CD4-positive, CD25-positive, alpha-beta regulatory T cell (primary cell): ENCODE measurements around the gene NDP. TPM values are rescaled to one million over a fixed set of nuclear protein-coding genes. Genes with fewer than 3 reads are reported as not detected.

Experiments used
- ATAC-seq, 2 donors: fragments of 150-1000 bp; cut with Tn5 transposase; one replicate each; pipeline ENCODE4 v1.10.0; 2021; ENCODE audit warnings: low read depth in 2 of 2, moderate number of reproducible peaks in 2 of 2, moderate library complexity in 1 of 2
- DNase-seq, 3 donors: peaks; one replicate each; pipeline versions ENCODE4 v3.0.0 to v3.0.0-alpha.2; 2012 to 2022; ENCODE audit warnings: mixed read lengths in 1 of 3
- H3K27ac ChIP-seq: one replicate; pipeline ENCODE4 v1.7.0; 2013; ENCODE audit warnings: mild to moderate bottlenecking, low read length; ENCODE audit not compliant: insufficient read depth, poor library complexity, severe bottlenecking
- H3K27me3 ChIP-seq: one replicate; pipeline ENCODE4 v1.7.0; 2013; ENCODE audit warnings: low read length; ENCODE audit not compliant: control insufficient read depth, insufficient read depth
- H3K36me3 ChIP-seq: one replicate; pipeline ENCODE4 v1.7.0; 2013; ENCODE audit warnings: mild to moderate bottlenecking, low read length, moderate library complexity; ENCODE audit not compliant: control insufficient read depth, insufficient read depth
- H3K4me1 ChIP-seq: 2 replicates; pipeline ENCODE4 v1.7.0; 2013; ENCODE audit warnings: mild to moderate bottlenecking, low read length; ENCODE audit not compliant: insufficient read depth, control insufficient read depth, poor library complexity, severe bottlenecking
- H3K4me3 ChIP-seq: one replicate; pipeline ENCODE4 v1.7.0; 2013; ENCODE audit warnings: low read depth, mild to moderate bottlenecking, low read length, moderate library complexity
- H3K9me3 ChIP-seq, 2 experiments: 1 replicate in 1 of 2; 2 replicates in 1 of 2; pipeline ENCODE4 v1.7.0; 2013; ENCODE audit warnings: low read length in 2 of 2, mild to moderate bottlenecking in 1 of 2, moderate library complexity in 1 of 2; ENCODE audit not compliant: control insufficient read depth in 2 of 2
- H3K27ac Mint-ChIP-seq, 3 donors: one replicate each; pipeline ENCODE4 v1.8.0; 2020 to 2022; ENCODE audit warnings: mild to moderate bottlenecking in 3 of 3, mixed read lengths in 3 of 3, moderate library complexity in 2 of 3
- H3K27me3 Mint-ChIP-seq: one replicate; pipeline ENCODE4 v1.8.0; 2022; ENCODE audit warnings: mild to moderate bottlenecking, mixed read lengths
- H3K36me3 Mint-ChIP-seq: one replicate; pipeline ENCODE4 v1.8.0; 2020; ENCODE audit warnings: mixed read lengths
- H3K4me1 Mint-ChIP-seq, 4 donors: one replicate each; pipeline ENCODE4 v1.8.0; 2020 to 2022; ENCODE audit warnings: mixed read lengths in 4 of 4, mild to moderate bottlenecking in 1 of 4
- H3K4me3 Mint-ChIP-seq, 4 donors: one replicate each; pipeline ENCODE4 v1.8.0; 2020 to 2022; ENCODE audit warnings: mild to moderate bottlenecking in 4 of 4, mixed read lengths in 4 of 4, moderate library complexity in 3 of 4
- H3K9me3 Mint-ChIP-seq, 7 donors: one replicate each; pipeline ENCODE4 v1.8.0; 2020 to 2022; ENCODE audit warnings: mixed read lengths in 7 of 7, mild to moderate bottlenecking in 3 of 7, moderate library complexity in 2 of 7
- polyA plus RNA-seq, 4 donors: library from polyadenylated mRNA; unstranded; fragments of 300-500 nt; fragmentation: Illumina TruSeq; gene quantifications; one replicate each; pipeline ENCODE4 v1.2.3, GENCODE V29; 2021
- total RNA-seq: library from RNA; stranded (reverse); gene quantifications from one replicate; pipeline ENCODE4 v1.2.3, GENCODE V29; 2022

Gene NDP
- total RNA-seq = not detected
- polyA plus RNA-seq = not detected

- Mint-ChIP-seq H3K4me3 (peak within 1 kb of the TSS in 3 of 4 donors; percentile 78 to 88 (median 86)), H3K27ac (no peak within 1 kb of the TSS), H3K9me3 (peaks cover 0 to 4% (median 0%) of the 10 kb centered on the region in 7 donors), H3K27me3 (peaks cover 10% of the 10 kb centered on the region), H3K4me1 (peaks cover 0 to 20% (median 7%) of the 10 kb centered on the region in 4 donors), H3K36me3 (no peaks in the 10 kb centered on the region)
- Histone ChIP-seq H3K4me3 (peak within 1 kb of the TSS; percentile 51), H3K4me1 (no peaks in the 10 kb centered on the region), H3K27me3 (no peaks in the 10 kb centered on the region), H3K9me3 (no peaks in the 10 kb centered on the region), H3K27ac (no peak within 1 kb of the TSS), H3K36me3 (no peaks in the 10 kb centered on the region)
- no peak for ATAC-seq
- no peak for DNase-seq
These were observed at the start of gene NDP for GRCh38 chrX:43973249-43974099. Gene NDP, minus strand, starts transcription at chrX:43973390. Its CDS starts 14,745 bp downstream, at chrX:43958645.

GRCh38 chrX:44022964-44023363, 49.8 kb upstream of the NDP start:
- ATAC-seq = no peak
- DNase-seq = no peak
- Histone ChIP-seq H3K27ac (no peak overlapping the region), H3K36me3 (no peaks in the 10 kb centered on the region), H3K9me3 (no peaks in the 10 kb centered on the region), H3K27me3 (no peaks in the 10 kb centered on the region), H3K4me3 (no peak overlapping the region), H3K4me1 (no peaks in the 10 kb centered on the region)
- no peaks in the 10 kb centered on the region for H3K36me3 Mint-ChIP-seq
- H3K27me3 Mint-ChIP-seq = peaks cover 9% of the 10 kb centered on the region
- H3K4me3 Mint-ChIP-seq = no peak overlapping the region
- H3K27ac Mint-ChIP-seq = no peak overlapping the region
- H3K4me1 Mint-ChIP-seq = no peaks in the 10 kb centered on the region
- peaks cover 0 to 2% (median 0%) of the 10 kb centered on the region in 7 donors for H3K9me3 Mint-ChIP-seq

DNA sequence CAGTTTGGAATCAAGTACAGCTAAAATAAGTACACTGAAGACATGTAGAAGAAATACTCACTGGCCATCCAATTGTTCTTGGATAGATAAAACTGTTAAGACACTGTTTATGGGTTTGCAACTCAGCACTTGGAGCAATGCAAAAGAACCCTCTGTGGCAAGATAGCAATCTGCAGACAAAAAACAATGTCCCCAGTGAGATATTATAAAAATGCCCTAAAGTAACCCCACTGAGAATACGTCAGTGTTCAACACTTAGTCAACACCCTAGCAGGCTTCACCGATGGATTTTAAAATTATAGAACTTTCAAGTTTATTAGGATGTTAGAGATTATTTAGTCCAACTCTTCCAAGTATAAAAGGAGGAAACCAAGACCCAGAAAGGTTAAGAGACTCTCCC, 47.5 kb upstream of the NDP start:
- ATAC-seq = no peak
- H3K27ac ChIP-seq = no peak overlapping the region
- no peak overlapping the region for H3K4me3 Mint-ChIP-seq
- H3K36me3 ChIP-seq = no peaks in the 10 kb centered on the region
- H3K9me3 ChIP-seq = no peaks in the 10 kb centered on the region
- no peak overlapping the region for H3K4me3 ChIP-seq
- H3K4me1 ChIP-seq = no peaks in the 10 kb centered on the region
- H3K27ac Mint-ChIP-seq = no peak overlapping the region
- no peaks in the 10 kb centered on the region for H3K36me3 Mint-ChIP-seq
- H3K27me3 Mint-ChIP-seq = peaks cover 7% of the 10 kb centered on the region
- no peaks in the 10 kb centered on the region for H3K4me1 Mint-ChIP-seq
- peaks cover 0 to 2% (median 0%) of the 10 kb centered on the region in 7 donors for H3K9me3 Mint-ChIP-seq
- DNase-seq = no peak
- no peaks in the 10 kb centered on the region for H3K27me3 ChIP-seq

- Histone ChIP-seq H3K27me3 (no peaks in the 10 kb centered on the region), H3K36me3 (no peaks in the 10 kb centered on the region), H3K9me3 (no peaks in the 10 kb centered on the region), H3K27ac (no peak overlapping the region), H3K4me1 (no peaks in the 10 kb centered on the region), H3K4me3 (no peak overlapping the region)
- peaks cover 7% of the 10 kb centered on the region for H3K27me3 Mint-ChIP-seq
- no peaks in the 10 kb centered on the region for H3K9me3 Mint-ChIP-seq
- H3K4me1 Mint-ChIP-seq = no peaks in the 10 kb centered on the region
- H3K27ac Mint-ChIP-seq = no peak overlapping the region
- H3K4me3 Mint-ChIP-seq = no peak overlapping the region
- H3K36me3 Mint-ChIP-seq = no peaks in the 10 kb centered on the region
- no peak for ATAC-seq
- no peak for DNase-seq
These were observed 46.7 kb upstream of the NDP start for GRCh38 chrX:44019911-44020310.

GRCh38 chrX:44017676-44018075, 44.5 kb upstream of the NDP start:
- Mint-ChIP-seq H3K36me3 (no peaks in the 10 kb centered on the region), H3K4me1 (peaks cover 0 to 2% (median under 1%) of the 10 kb centered on the region in 4 donors), H3K27ac (no peak overlapping the region), H3K9me3 (no peaks in the 10 kb centered on the region), H3K27me3 (peaks cover 7% of the 10 kb centered on the region), H3K4me3 (no peak overlapping the region)
- DNase-seq (no peak), ATAC-seq (no peak)
- H3K27ac ChIP-seq = no peak overlapping the region
- no peak overlapping the region for H3K4me3 ChIP-seq
- H3K9me3 ChIP-seq = no peaks in the 10 kb centered on the region
- H3K36me3 ChIP-seq = no peaks in the 10 kb centered on the region
- H3K27me3 ChIP-seq = no peaks in the 10 kb centered on the region
- H3K4me1 ChIP-seq = no peaks in the 10 kb centered on the region

DNA sequence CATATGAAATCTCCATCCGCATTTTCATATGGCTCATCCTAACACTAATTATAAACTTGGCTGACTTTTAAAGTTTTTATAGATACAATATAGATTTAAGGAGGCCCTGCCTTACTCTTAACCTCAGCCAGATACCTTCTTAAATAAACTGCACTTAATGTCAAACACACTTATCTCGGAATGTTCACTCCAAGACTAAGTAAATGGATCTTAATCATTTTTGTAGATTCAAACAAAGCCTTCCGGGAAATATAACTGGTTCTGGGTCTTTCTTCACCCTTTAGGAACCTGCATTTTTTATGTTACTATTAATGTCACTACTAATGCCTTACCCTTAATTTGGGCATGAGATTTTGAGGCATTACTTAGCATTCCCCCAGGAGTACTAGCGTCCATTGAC, 43.7 kb upstream of the NDP start:
- Histone ChIP-seq H3K27me3 (no peaks in the 10 kb centered on the region), H3K9me3 (no peaks in the 10 kb centered on the region), H3K4me3 (no peak overlapping the region), H3K4me1 (no peaks in the 10 kb centered on the region), H3K27ac (no peak overlapping the region), H3K36me3 (no peaks in the 10 kb centered on the region)
- DNase-seq (no peak), ATAC-seq (no peak)
- H3K4me3 Mint-ChIP-seq = no peak overlapping the region
- no peak overlapping the region for H3K27ac Mint-ChIP-seq
- H3K27me3 Mint-ChIP-seq = peaks cover 6% of the 10 kb centered on the region
- H3K4me1 Mint-ChIP-seq = peaks cover 0 to 4% (median 1%) of the 10 kb centered on the region in 4 donors
- H3K36me3 Mint-ChIP-seq = no peaks in the 10 kb centered on the region
- no peaks in the 10 kb centered on the region for H3K9me3 Mint-ChIP-seq

GRCh38 chrX:44012484-44013096, 39.4 kb upstream of the NDP start:
- Mint-ChIP-seq H3K27me3 (no peaks in the 10 kb centered on the region), H3K4me1 (peaks cover 0 to 4% (median 1%) of the 10 kb centered on the region in 4 donors), H3K36me3 (no peaks in the 10 kb centered on the region), H3K27ac (no peak overlapping the region), H3K9me3 (no peaks in the 10 kb centered on the region), H3K4me3 (no peak overlapping the region)
- Histone ChIP-seq H3K9me3 (no peaks in the 10 kb centered on the region), H3K27ac (no peak overlapping the region), H3K36me3 (no peaks in the 10 kb centered on the region), H3K27me3 (no peaks in the 10 kb centered on the region), H3K4me1 (no peaks in the 10 kb centered on the region), H3K4me3 (no peak overlapping the region)
- peak in 1 of 2 donors; percentile 39 for ATAC-seq
- peak in 1 of 3 donors; percentile 16 for DNase-seq
